Muscle of leg (tissue), 16 donors: ENCODE measurements around the gene ZNF584. TPM values are rescaled to one million over a fixed set of nuclear protein-coding genes. Genes with fewer than 3 reads are reported as not detected.

ENCODE experiments used
- DNase-seq: peaks from one replicate; pipeline ENCODE4 v3.0.0; 2013
- H3K27ac ChIP-seq: one replicate; pipeline ENCODE4 v1.5.1; 2013; ENCODE audit warnings: mild to moderate bottlenecking, low read length, control low read depth
- H3K27me3 ChIP-seq: one replicate; pipeline ENCODE4 v1.6.1; 2013; ENCODE audit warnings: low read length; ENCODE audit not compliant: control insufficient read depth, insufficient read depth
- H3K36me3 ChIP-seq: one replicate; pipeline ENCODE4 v1.6.1; 2013; ENCODE audit warnings: low read length; ENCODE audit not compliant: control insufficient read depth, insufficient read depth
- H3K4me1 ChIP-seq: one replicate; pipeline ENCODE4 v1.6.1; 2013; ENCODE audit warnings: low read length; ENCODE audit not compliant: control insufficient read depth, insufficient read depth
- H3K4me3 ChIP-seq: one replicate; pipeline ENCODE4 v1.5.1; 2013; ENCODE audit warnings: low read length, control low read depth
- H3K9me3 ChIP-seq: replicated peaks from 2 replicates; pipeline ENCODE4 v1.6.1; 2013; ENCODE audit warnings: low read depth, low read length; ENCODE audit not compliant: control insufficient read depth
- WGBS: methylation state at CpG from one replicate; pipeline ENCODE4 v1.1.5; 2013; ENCODE audit warnings: missing lambda C conversion rate; ENCODE audit not compliant: insufficient coverage; 5-methylcytosine and 5-hydroxymethylcytosine counted together
- long read RNA-seq, 11 donors: transcript quantifications; one replicate each; lab custom pipeline, GENCODE V29; 2026
- polyA plus RNA-seq, 8 donors: library from polyadenylated mRNA; unstranded; fragments of 120-200 nt; gene quantifications; one replicate each; pipeline versions ENCODE4 v1.2.1 to v1.2.3, GENCODE V29; 2013; ENCODE audit warnings: inconsistent platforms in 1 of 8, low replicate concordance in 1 of 8; ENCODE audit not compliant: insufficient read length in 8 of 8, insufficient read depth in 1 of 8
- total RNA-seq: library from RNA; stranded (reverse); fragments of 120-200 nt; gene quantifications from one replicate; pipeline ENCODE4 v1.2.4, GENCODE V29; 2013

ZNF584 gene
- total RNA-seq, result 7.9 TPM
- 1 to 10 TPM; 4.7 to 7.8 (median 6.2) TPM for polyA plus RNA-seq
- long read RNA-seq, donor 1, result 0 reads
- long read RNA-seq, donor 2, result 0 reads
- long read RNA-seq, donor 3, transcript ZNF584-208 (1 exons, 2,709 nt), result major isoform, 6 of 7 reads
- long read RNA-seq, donor 3, partial matches to known transcripts, result 0 of 7 reads
- long read RNA-seq, donor 3, other reads (novel, unspliced or antisense), result 0 of 7 reads
- long read RNA-seq, donor 4, partial matches to known transcripts, result 0 of 2 reads
- long read RNA-seq, donor 4, other reads (novel, unspliced or antisense), result 0 of 2 reads
- long read RNA-seq, donor 5, transcript ZNF584-208 (1 exons, 2,709 nt), result major isoform, 6 of 9 reads
- long read RNA-seq, donor 5, partial matches to known transcripts, result 0 of 9 reads
- long read RNA-seq, donor 5, other reads (novel, unspliced or antisense), result 0 of 9 reads
- long read RNA-seq, donor 6, partial matches to known transcripts, result 0 of 3 reads
- long read RNA-seq, donor 6, other reads (novel, unspliced or antisense), result 0 of 3 reads
- long read RNA-seq, donor 7, partial matches to known transcripts, result 0 of 1 reads
- long read RNA-seq, donor 7, other reads (novel, unspliced or antisense), result 0 of 1 reads
- long read RNA-seq, donor 8, partial matches to known transcripts, result 0 of 2 reads
- long read RNA-seq, donor 8, other reads (novel, unspliced or antisense), result 0 of 2 reads
- long read RNA-seq, donor 9, partial matches to known transcripts, result 0 of 1 reads
- long read RNA-seq, donor 9, other reads (novel, unspliced or antisense), result 0 of 1 reads
- long read RNA-seq, donor 10, partial matches to known transcripts, result 5 of 12 reads
- long read RNA-seq, donor 10, other reads (novel, unspliced or antisense), result 0 of 12 reads
- long read RNA-seq, donor 11, partial matches to known transcripts, result 0 of 3 reads
- long read RNA-seq, donor 11, other reads (novel, unspliced or antisense), result 0 of 3 reads

- H3K27me3 ChIP-seq, result no peaks in the 10 kb centered on the region
- peaks cover 25% of the 10 kb centered on the region for H3K4me1 ChIP-seq
- no peaks in the 10 kb centered on the region for H3K9me3 ChIP-seq
- WGBS, result under 1% methylated on average over 94 of the region's 100 CpGs
- H3K4me3 ChIP-seq, result peak within 1 kb of the TSS; percentile 79
- DNase-seq, result peak; percentile 99
- no peaks in the 10 kb centered on the region for H3K36me3 ChIP-seq
- peak within 1 kb of the TSS; percentile 92 for H3K27ac ChIP-seq
Observed at GRCh38 chr19:58408152-58409009, at the start of gene ZNF584. TSS of gene ZNF584 (plus strand) at chr19:58408649. CDS start at chr19:58409148, 499 bp downstream.

GRCh38 chr19:58361900-58362271, 46.6 kb upstream of the ZNF584 start:
- DNase-seq, result peak; percentile 65
- Histone ChIP-seq H3K27ac (peak overlapping the region; percentile 98), H3K27me3 (peaks cover 3% of the 10 kb centered on the region), H3K4me3 (peak overlapping the region; percentile 93), H3K4me1 (peaks cover 12% of the 10 kb centered on the region), H3K9me3 (no peaks in the 10 kb centered on the region), H3K36me3 (peaks cover 9% of the 10 kb centered on the region)
- WGBS, result 1% methylated on average over 21 of the region's 28 CpGs

DNA sequence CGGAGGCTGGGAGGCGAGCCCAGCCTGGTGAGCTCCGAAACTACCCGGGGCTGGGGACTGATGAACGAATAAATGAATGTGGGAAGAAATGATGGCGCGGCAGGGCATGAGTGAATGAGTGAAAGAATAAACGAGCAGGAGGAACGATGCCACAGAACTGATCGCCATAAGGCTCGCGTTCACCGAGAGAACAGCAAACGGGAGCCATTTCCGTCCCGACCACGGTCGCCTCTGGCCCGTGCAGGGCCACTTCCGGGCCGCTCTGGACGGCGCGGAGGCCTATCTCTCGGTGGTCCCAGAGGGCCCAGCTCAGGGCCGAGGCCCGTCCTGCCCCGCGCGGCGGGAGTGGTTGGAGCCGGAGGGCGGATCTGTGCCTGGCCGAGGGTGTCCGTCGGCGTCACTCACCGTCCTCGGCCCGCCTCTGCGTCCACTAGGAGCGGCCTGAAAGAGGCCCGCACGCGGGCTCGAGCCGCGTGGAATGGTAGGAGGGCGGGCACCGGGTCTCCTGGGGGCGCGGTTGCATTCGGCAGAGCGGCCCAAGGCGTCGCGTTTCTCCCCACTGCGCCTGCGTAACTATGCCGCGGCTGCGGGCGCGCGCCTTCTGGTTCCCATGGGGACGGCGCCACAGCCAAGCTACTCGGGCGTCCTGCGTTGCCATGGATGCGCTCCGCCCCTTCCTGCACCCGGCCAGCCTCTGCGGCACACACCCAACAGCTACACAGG, 46.0 kb upstream of the ZNF584 start, which contains the start of gene ZNF497:
Gene ZNF497, minus strand, starts transcription at position 480 of the 723 bp plus-strand sequence. CDS start 5,116 bp downstream, outside the sequence.
- WGBS, result under 1% methylated on average over 74 of the region's 74 CpGs

GRCh38 chr19:58364146-58364545, 44.3 kb upstream of the ZNF584 start:
- WGBS, result 58% methylated on average over 4 of the region's 5 CpGs
- no peaks in the 10 kb centered on the region for H3K27me3 ChIP-seq
- H3K4me1 ChIP-seq, result peaks cover 12% of the 10 kb centered on the region
- no peak overlapping the region for H3K27ac ChIP-seq
- H3K9me3 ChIP-seq, result no peaks in the 10 kb centered on the region
- no peak overlapping the region for H3K4me3 ChIP-seq
- H3K36me3 ChIP-seq, result peaks cover 18% of the 10 kb centered on the region
- DNase-seq, result no peak

More for the DNA sequence above, 46.0 kb upstream of the ZNF584 start, which contains the start of gene ZNF497:
- H3K4me1 ChIP-seq, result peaks cover 12% of the 10 kb centered on the region
- H3K4me3 ChIP-seq, result peak within 1 kb of the TSS; percentile 93
- H3K36me3 ChIP-seq, result peaks cover 14% of the 10 kb centered on the region
- no peaks in the 10 kb centered on the region for H3K9me3 ChIP-seq
- H3K27me3 ChIP-seq, result no peaks in the 10 kb centered on the region
- DNase-seq, result peak; percentile 98
- peak within 1 kb of the TSS; percentile 98 for H3K27ac ChIP-seq

- Histone ChIP-seq H3K4me1 (peaks cover 5% of the 10 kb centered on the region), H3K36me3 (peaks cover 18% of the 10 kb centered on the region)
- WGBS, result 83% methylated on average over 30 of the region's 32 CpGs
Observed at GRCh38 chr19:58366585-58367430, 41.6 kb upstream of the ZNF584 start.

GRCh38 chr19:58367698-58368454, 40.6 kb upstream of the ZNF584 start:
- peaks cover 18% of the 10 kb centered on the region for H3K36me3 ChIP-seq
- no peaks in the 10 kb centered on the region for H3K9me3 ChIP-seq
- 57% methylated on average over 106 of the region's 106 CpGs for WGBS
- H3K27ac ChIP-seq, result no peak overlapping the region
- H3K4me1 ChIP-seq, result peaks cover 2% of the 10 kb centered on the region
- no peak for DNase-seq
- H3K27me3 ChIP-seq, result no peaks in the 10 kb centered on the region
- H3K4me3 ChIP-seq, result no peak overlapping the region

More at GRCh38 chr19:58366585-58367430, 41.6 kb upstream of the ZNF584 start:
- DNase-seq, result no peak
- no peak overlapping the region for H3K27ac ChIP-seq
- H3K4me3 ChIP-seq, result no peak overlapping the region
- H3K9me3 ChIP-seq, result no peaks in the 10 kb centered on the region
- no peaks in the 10 kb centered on the region for H3K27me3 ChIP-seq

- no peak overlapping the region for H3K4me3 ChIP-seq
Observed at GRCh38 chr19:58368561-58369360, 39.7 kb upstream of the ZNF584 start.

More at GRCh38 chr19:58368561-58369360, 39.7 kb upstream of the ZNF584 start:
- Histone ChIP-seq H3K9me3 (no peaks in the 10 kb centered on the region), H3K36me3 (peaks cover 18% of the 10 kb centered on the region), H3K27ac (no peak overlapping the region), H3K4me1 (no peaks in the 10 kb centered on the region), H3K27me3 (no peaks in the 10 kb centered on the region)
- 82% methylated on average over 60 of the region's 68 CpGs for WGBS
- no peak for DNase-seq
